Astrocyte (in vitro differentiated cells and primary cell): ENCODE data around the gene PGM5. TPM values are rescaled to one million over a fixed set of nuclear protein-coding genes. Genes with fewer than 3 reads are reported as not detected.

Experiments used
- DNase-seq: peaks from one replicate; pipeline ENCODE4 v3.0.0-alpha.2; 2010; ENCODE audit warnings: low read depth
- FAIRE-seq: peaks from 2 replicates; lab custom pipeline; 2011; peaks lifted over from hg19 to GRCh38; lab: Jason Lieb, UNC
- H2AFZ ChIP-seq: 2 replicates; pipeline ENCODE4 v1.6.0; 2012; ENCODE audit warnings: low read depth, low read length, inconsistent platforms
- H3K27ac ChIP-seq: 2 replicates; pipeline ENCODE4 v1.5.1; 2011; ENCODE audit warnings: low read depth, low read length, inconsistent platforms
- H3K27me3 ChIP-seq: 2 replicates; pipeline ENCODE4 v1.6.0; 2011; ENCODE audit warnings: low read length, inconsistent platforms; ENCODE audit not compliant: insufficient read depth
- H3K36me3 ChIP-seq: 2 replicates; pipeline ENCODE4 v1.5.1; 2011; ENCODE audit warnings: low read length, inconsistent platforms; ENCODE audit not compliant: insufficient read depth
- H3K4me1 ChIP-seq: 2 replicates; pipeline ENCODE4 v1.5.1; 2011; ENCODE audit warnings: low read length, inconsistent platforms; ENCODE audit not compliant: insufficient read depth
- H3K4me2 ChIP-seq: 2 replicates; pipeline ENCODE4 v1.6.0; 2012; ENCODE audit warnings: low read length, inconsistent platforms
- H3K4me3 ChIP-seq: 2 replicates; pipeline ENCODE4 v1.5.1; 2011; ENCODE audit warnings: low read depth, mild to moderate bottlenecking, low read length, inconsistent platforms; ENCODE audit not compliant: insufficient read depth
- H3K79me2 ChIP-seq: 2 replicates; pipeline ENCODE4 v1.6.0; 2012; ENCODE audit warnings: mild to moderate bottlenecking, low read length, inconsistent platforms; ENCODE audit not compliant: insufficient read depth
- H3K9ac ChIP-seq: 2 replicates; pipeline ENCODE4 v1.6.0; 2012; ENCODE audit warnings: mild to moderate bottlenecking, low read length, inconsistent platforms
- H3K9me3 ChIP-seq: 2 replicates; pipeline ENCODE4 v1.5.1; 2012; ENCODE audit warnings: low read depth, mild to moderate bottlenecking, low read length, inconsistent platforms; ENCODE audit not compliant: insufficient read depth
- H4K20me1 ChIP-seq: 2 replicates; pipeline ENCODE4 v1.6.0; 2012; ENCODE audit warnings: low read length, inconsistent platforms; ENCODE audit not compliant: insufficient read depth
- H3K27ac Mint-ChIP-seq: one replicate; pipeline ENCODE4 v1.8.0; 2021; ENCODE audit warnings: mild to moderate bottlenecking, mixed read lengths; ENCODE audit not compliant: unreplicated experiment
- H3K27me3 Mint-ChIP-seq: one replicate; pipeline ENCODE4 v1.8.0; 2021; ENCODE audit warnings: low read depth, mixed read lengths; ENCODE audit not compliant: unreplicated experiment
- H3K36me3 Mint-ChIP-seq: one replicate; pipeline ENCODE4 v1.8.0; 2021; ENCODE audit warnings: low read depth, mixed read lengths; ENCODE audit not compliant: unreplicated experiment
- H3K4me1 Mint-ChIP-seq: one replicate; pipeline ENCODE4 v1.8.0; 2021; ENCODE audit warnings: low read depth, mixed read lengths; ENCODE audit not compliant: unreplicated experiment
- H3K4me3 Mint-ChIP-seq: one replicate; pipeline ENCODE4 v1.8.0; 2021; ENCODE audit warnings: mild to moderate bottlenecking, moderate library complexity, mixed read lengths; ENCODE audit not compliant: unreplicated experiment
- H3K9me3 Mint-ChIP-seq: one replicate; pipeline ENCODE4 v1.8.0; 2021; ENCODE audit warnings: mild to moderate bottlenecking, mixed read lengths; ENCODE audit not compliant: unreplicated experiment
- CTCF ChIP-seq: IDR thresholded peaks from 2 replicates; pipeline ENCODE4 v1.5.1; 2011; ENCODE audit warnings: low read depth, mild to moderate bottlenecking, inconsistent platforms, low read length, moderate library complexity; ENCODE audit not compliant: insufficient read depth
- EZH2 ChIP-seq: IDR thresholded peaks from 2 replicates; pipeline ENCODE4 v1.6.1; 2012; ENCODE audit warnings: mild to moderate bottlenecking, low read length, inconsistent platforms; ENCODE audit not compliant: insufficient read depth
- total RNA-seq: library from RNA; stranded (reverse); gene quantifications from 2 replicates; pipeline ENCODE4 v1.2.1, GENCODE V29; 2021

Gene PGM5
- total RNA-seq, 1 donor from 2014 or later, result 1.8 TPM

- FAIRE-seq, result no peak
These were observed 141.2 kb downstream of the PGM5 start for GRCh38 chr9:68497629-68498028.

GRCh38 chr9:68498816-68499215 lies 142.4 kb downstream of the PGM5 start:
- Histone ChIP-seq H3K36me3 (no peaks in the 10 kb centered on the region), H3K27ac (no peak overlapping the region), H3K27me3 (peaks cover 4% of the 10 kb centered on the region), H3K4me1 (peaks cover 4% of the 10 kb centered on the region), H2AFZ (no peak overlapping the region), H3K9ac (no peak overlapping the region), H3K9me3 (no peaks in the 10 kb centered on the region), H4K20me1 (no peaks in the 10 kb centered on the region), H3K79me2 (no peaks in the 10 kb centered on the region), H3K4me2 (no peak overlapping the region), H3K4me3 (no peak overlapping the region)
- H3K36me3 Mint-ChIP-seq, result no peaks in the 10 kb centered on the region
- H3K27me3 Mint-ChIP-seq, result peaks cover 25% of the 10 kb centered on the region
- H3K27ac Mint-ChIP-seq, result no peak overlapping the region
- no peaks in the 10 kb centered on the region for H3K9me3 Mint-ChIP-seq
- no peak overlapping the region for H3K4me3 Mint-ChIP-seq
- FAIRE-seq, result no peak
- DNase-seq, result no peak
- TF ChIP-seq CTCF (no peak), EZH2 (no peak)
- H3K4me1 Mint-ChIP-seq, result peaks cover 22% of the 10 kb centered on the region

More at GRCh38 chr9:68497629-68498028, 141.2 kb downstream of the PGM5 start:
- TF ChIP-seq CTCF (no peak), EZH2 (no peak)
- Histone ChIP-seq H4K20me1 (no peaks in the 10 kb centered on the region), H3K9me3 (no peaks in the 10 kb centered on the region), H3K79me2 (no peaks in the 10 kb centered on the region), H3K4me1 (peaks cover 9% of the 10 kb centered on the region), H3K27ac (no peak overlapping the region), H3K4me3 (no peak overlapping the region), H3K27me3 (peaks cover 4% of the 10 kb centered on the region), H3K4me2 (no peak overlapping the region), H3K36me3 (no peaks in the 10 kb centered on the region), H2AFZ (no peak overlapping the region), H3K9ac (no peak overlapping the region)
- Mint-ChIP-seq H3K9me3 (no peaks in the 10 kb centered on the region), H3K27ac (no peak overlapping the region), H3K4me3 (no peak overlapping the region), H3K36me3 (no peaks in the 10 kb centered on the region), H3K27me3 (peaks cover 25% of the 10 kb centered on the region), H3K4me1 (peaks cover 28% of the 10 kb centered on the region)
- no peak for DNase-seq

- Histone ChIP-seq H3K36me3 (no peaks in the 10 kb centered on the region), H3K9ac (no peak overlapping the region), H3K27me3 (peaks cover 4% of the 10 kb centered on the region), H3K79me2 (no peaks in the 10 kb centered on the region), H4K20me1 (no peaks in the 10 kb centered on the region), H3K4me2 (peak overlapping the region; percentile 67), H3K4me1 (peaks cover 4% of the 10 kb centered on the region), H2AFZ (no peak overlapping the region), H3K27ac (peak overlapping the region; percentile 44), H3K9me3 (no peaks in the 10 kb centered on the region), H3K4me3 (no peak overlapping the region)
- FAIRE-seq, result no peak
- H3K9me3 Mint-ChIP-seq, result no peaks in the 10 kb centered on the region
- DNase-seq, result peak; percentile 66
- peaks cover 17% of the 10 kb centered on the region for H3K4me1 Mint-ChIP-seq
- H3K36me3 Mint-ChIP-seq, result no peaks in the 10 kb centered on the region
- peaks cover 33% of the 10 kb centered on the region for H3K27me3 Mint-ChIP-seq
- H3K27ac Mint-ChIP-seq, result peak overlapping the region; percentile 75
- no peak overlapping the region for H3K4me3 Mint-ChIP-seq
- TF ChIP-seq CTCF, result no peak
- TF ChIP-seq EZH2, result no peak
These were observed 144.3 kb downstream of the PGM5 start for GRCh38 chr9:68500457-68501381.
